NT2/D1 (cell line): Measurements from ENCODE around the gene IBSP.

Experiments used
- SUZ12 ChIP-seq: IDR thresholded peaks from 2 replicates; pipeline ENCODE4 v1.6.1; 2011; ENCODE audit not compliant: insufficient read length, insufficient read depth; ENCODE audit errors: extremely low read depth
- YY1 ChIP-seq: IDR thresholded peaks from 2 replicates; pipeline ENCODE4 v1.6.1; 2011; ENCODE audit not compliant: insufficient read length, insufficient read depth
- ZNF274 ChIP-seq: IDR thresholded peaks from 2 replicates; pipeline ENCODE4 v1.6.1; 2011; ENCODE audit warnings: mild to moderate bottlenecking, low read depth, low read length

DNA sequence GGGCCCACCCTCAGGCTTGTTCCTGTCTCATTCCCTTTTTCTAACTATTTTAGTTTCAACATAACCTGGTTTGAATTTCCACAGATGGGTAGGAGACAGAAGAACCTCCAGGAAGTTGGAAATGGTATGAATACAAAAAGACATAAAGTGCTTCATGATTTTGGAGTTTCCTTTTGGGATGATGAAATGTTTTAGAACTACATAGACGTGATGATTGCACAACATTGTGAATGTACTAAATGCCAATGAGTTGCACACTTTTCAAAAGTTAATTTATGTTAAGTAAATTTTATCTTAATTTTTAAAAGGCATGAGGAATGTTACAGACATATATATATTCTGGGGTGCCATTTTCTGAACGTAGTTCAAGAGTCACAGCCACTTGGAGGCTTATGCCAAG is 41.1 kb upstream of the IBSP start:
- TF ChIP-seq YY1 (no peak), SUZ12 (no peak), ZNF274 (no peak)
